Vagina (tissue), 2 donors: ENCODE data around the gene SRRM2.

ENCODE experiments used
- CTCF ChIP-seq, 3 experiments: fragments of 450-650 bp in 2 of 3; fragments of 200-600 bp in 1 of 3; sonication (generic) in 1 of 3; IDR thresholded peaks; one replicate each; pipeline ENCODE4 v1.5.1; 2017 to 2019; ENCODE audit warnings: antibody characterized with exemption in 3 of 3, mild to moderate bottlenecking in 2 of 3, moderate library complexity in 2 of 3
- POLR2A ChIP-seq, 2 donors: fragments of 450-650 bp; IDR thresholded peaks; one replicate each; pipeline ENCODE4 v1.6.1; 2017; ENCODE audit warnings: antibody characterized with exemption in 2 of 2, mild to moderate bottlenecking in 2 of 2, moderate library complexity in 2 of 2

GRCh38 chr16:2745961-2746360 is 6.5 kb upstream of the SRRM2 start:
- TF ChIP-seq CTCF (IDR thresholded peaks at IDR 0.05) (no peak), POLR2A (IDR thresholded peaks at IDR 0.05) (no peak)
